Embryonic facial prominence (tissue), 1 donor: ENCODE data around the gene PLCB1.
A peak's percentile ranks its signal among the peaks of the same experiment; 100 is the strongest.

ENCODE experiments used
- DNase-seq: peaks from one replicate; pipeline ENCODE4 v3.0.0-alpha.2; 2016; ENCODE audit errors: extremely low spot score

The PLCB1 gene

DNA sequence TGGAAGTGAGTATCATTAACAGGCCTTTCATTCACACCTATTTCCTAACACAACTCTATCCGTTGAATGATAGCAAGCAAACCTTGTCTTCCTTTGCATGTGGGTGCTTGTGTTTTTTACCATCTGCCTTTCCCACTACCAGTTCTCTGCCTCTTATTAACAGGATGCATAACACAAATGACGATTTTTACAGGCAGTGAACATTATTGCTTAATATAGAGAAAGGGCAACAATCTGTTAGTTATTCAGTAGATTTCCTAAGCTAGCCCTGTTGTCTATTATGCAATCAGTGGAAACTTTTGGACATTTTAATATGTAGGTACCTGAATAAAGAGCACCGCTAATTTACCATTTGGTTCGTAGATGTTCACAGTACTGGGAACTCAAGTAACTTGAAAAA lies 588.0 kb downstream of the PLCB1 start:
- no peak for DNase-seq

GRCh38 chr20:8721098-8721497 lies 589.0 kb downstream of the PLCB1 start:
- DNase-seq, result peak; percentile 42

DNA sequence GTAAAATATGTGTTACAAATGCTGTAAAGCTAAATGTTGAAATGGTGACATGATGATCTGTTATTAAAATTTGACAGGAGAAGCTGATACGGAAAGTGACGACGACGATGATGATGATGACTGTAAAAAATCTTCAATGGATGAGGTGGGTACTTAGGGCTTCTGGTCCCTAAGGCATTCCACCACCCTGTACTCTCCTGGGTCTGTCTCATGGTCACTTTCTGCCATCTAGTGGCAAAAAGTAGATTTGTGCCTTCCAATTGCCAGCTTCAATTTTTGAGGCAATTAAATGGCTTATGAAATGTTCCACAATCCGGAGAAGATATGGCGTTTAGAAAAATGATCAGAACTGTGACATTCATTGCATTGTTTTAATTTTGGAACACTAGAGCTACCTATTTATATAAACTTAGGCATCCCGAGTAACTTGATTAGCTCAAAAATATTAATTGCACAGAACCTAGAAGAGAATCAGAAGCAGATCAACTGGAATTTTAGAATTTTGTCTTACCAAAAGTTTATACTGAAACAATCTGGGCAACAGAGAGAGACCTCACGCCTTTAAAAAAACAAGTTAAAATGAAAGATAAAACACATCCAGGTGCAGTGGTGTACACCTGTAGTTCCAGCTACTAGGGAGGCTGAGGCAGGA lies 590.3 kb downstream of the PLCB1 start:
- peak; percentile 49 for DNase-seq

GRCh38 chr20:8723296-8723695 lies 591.2 kb downstream of the PLCB1 start:
- no peak for DNase-seq

DNA sequence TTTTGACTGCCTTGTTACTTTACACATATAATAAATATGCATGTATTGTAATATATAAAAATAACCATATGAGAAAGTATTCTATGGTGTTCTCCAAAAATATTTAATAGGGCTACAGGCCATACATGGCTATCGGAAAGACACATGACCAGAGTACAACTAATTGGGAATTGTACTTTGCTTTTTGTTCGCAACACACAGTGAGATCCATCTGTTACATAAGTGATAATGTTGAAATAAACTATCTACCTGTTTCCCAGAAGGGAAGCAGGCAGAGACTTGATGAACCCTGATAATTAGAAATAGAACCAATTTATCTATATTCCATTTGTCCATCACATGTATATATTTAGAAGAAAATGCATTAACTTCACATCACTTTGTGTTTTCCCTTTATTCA lies 592.8 kb downstream of the PLCB1 start:
- no peak for DNase-seq

DNA sequence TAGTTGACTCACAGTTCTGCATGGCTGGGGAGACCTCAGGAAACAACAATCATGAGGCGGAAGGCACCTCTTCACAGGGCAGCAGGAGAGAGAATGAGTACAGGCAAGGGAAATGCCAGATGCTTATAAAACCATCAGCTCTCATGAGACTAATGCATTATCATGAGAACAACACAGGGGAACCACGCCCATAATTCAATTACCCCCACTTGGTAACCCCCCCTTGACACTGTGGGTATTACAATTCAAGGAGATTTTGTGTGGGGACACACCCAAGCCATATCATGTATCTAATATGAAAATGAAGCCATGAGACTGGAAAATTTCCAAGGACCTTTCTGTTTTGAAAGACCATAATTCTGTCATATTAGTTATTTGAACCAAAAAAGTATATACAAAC lies 594.4 kb downstream of the PLCB1 start:
- DNase-seq, result no peak

DNA sequence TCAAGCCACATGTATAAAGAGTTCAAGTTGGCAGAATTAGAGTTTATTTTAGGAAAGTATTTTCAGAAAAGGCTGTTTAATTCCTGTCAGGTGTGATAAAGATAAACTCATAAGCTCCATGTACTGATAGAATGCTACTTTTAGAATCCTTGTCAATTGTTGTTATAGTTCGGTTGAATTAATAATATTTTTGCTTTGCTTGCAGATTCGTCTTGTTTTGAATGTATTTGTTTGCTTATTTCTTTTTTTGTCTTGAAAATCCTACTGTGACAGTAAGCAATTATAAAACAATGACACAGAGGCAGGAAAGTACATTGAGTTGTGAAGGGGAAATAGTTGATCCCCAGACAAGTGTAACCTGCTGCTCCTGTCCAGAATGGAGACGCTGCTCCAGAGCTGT lies 602.9 kb downstream of the PLCB1 start:
- no peak for DNase-seq

- no peak for DNase-seq
Observed at GRCh38 chr20:8735674-8736073, 603.6 kb downstream of the PLCB1 start.

DNA sequence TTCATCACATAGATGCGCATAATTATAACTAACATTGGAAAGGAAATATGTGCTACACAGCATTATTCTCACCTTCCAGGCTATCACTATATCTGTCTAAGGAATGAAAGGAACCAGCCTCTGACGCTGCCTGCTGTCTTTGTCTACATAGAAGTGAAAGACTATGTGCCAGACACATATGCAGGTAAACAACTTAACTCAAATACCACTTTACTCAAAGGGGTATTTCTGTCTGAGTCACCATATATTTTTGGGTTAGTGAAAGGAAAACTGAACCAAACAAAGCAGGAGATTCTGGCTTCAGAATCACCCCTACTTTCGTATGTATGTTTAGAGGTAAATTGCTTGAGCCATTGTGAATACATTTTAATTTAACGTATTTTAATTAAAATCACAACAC lies 608.2 kb downstream of the PLCB1 start:
- no peak for DNase-seq

DNA sequence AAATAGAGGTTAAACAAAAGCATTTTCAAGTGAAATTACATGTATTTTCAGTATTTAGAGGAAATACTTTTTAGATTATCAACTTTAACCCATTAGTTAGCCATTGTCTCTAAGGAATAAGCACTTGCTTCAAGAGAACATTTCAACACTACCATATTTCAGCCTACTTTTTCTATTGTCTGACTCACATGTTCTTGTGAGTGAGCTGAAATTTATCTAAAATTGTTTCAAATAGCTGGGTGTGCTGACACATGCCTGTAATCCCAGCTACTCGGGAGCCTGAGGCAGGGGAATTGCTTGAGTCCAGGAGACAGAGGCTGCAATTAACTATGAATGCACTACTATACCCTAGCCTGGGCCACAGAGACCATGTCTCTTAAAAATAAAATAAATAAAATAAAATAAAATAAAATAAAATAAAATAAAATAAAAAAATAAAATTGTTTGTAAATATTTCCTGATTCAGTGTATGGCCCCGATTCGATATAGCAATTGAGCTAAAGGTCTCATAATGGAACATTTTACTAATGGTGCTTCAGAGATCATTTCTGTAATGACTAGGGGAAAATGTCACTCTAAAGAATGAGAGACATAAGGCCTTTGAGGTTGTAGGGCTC lies 612.3 kb downstream of the PLCB1 start:
- DNase-seq, result no peak

GRCh38 chr20:8749101-8749500 lies 617.0 kb downstream of the PLCB1 start:
- no peak for DNase-seq

DNA sequence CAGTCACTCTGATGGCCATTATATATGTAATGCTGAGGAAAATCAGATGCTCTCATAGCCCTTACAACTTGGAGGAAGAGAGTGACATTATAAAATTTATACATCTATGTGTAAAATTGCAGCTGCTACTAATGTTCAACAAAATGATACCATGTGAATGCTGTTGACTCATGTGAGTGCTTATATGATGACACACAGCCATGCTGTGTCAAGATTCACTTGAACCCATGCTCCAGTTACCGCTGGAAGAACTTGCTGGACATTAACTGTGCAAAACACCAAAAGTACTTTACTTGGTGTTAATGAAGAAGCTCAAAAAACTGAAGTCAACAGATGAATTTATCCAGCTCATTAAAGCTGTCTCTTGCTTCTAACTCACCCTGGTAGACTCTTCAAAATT lies 617.9 kb downstream of the PLCB1 start:
- no peak for DNase-seq

DNA sequence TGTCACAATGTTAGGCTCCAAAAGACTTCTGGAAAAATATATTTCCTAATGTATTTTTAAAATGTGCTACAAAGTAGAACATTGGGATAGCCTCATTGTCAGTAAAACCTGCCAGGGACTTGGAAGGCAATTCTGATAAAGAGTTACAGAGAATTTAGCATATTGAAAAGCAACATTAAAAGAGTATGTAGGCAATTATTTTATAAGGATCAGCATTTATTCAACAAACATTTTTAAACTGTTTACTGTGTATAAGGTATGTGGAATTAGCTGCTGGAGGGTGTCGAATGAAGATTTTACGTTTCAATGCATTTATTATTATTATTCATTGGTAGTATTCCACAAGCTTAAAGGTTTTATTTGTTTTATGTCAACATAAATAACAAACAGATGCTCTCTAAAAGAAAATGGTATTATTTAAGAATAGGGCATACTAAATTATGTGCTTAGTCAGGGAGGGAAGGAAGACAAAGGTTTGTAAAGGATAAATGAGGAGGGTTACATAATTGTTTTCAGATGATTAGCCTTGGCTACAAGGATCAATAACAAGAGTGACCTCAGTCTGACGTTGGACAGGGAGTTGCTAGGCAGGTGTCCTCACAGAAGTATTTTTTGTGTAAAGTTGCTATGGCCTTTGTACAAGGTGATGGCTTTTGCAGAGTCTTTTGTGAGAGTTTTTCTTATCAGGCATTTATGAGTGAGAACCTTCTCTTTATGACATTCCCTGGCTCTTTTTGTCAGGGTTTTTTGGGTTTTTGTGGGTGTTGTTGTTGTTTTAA lies 623.5 kb downstream of the PLCB1 start:
- no peak for DNase-seq

DNA sequence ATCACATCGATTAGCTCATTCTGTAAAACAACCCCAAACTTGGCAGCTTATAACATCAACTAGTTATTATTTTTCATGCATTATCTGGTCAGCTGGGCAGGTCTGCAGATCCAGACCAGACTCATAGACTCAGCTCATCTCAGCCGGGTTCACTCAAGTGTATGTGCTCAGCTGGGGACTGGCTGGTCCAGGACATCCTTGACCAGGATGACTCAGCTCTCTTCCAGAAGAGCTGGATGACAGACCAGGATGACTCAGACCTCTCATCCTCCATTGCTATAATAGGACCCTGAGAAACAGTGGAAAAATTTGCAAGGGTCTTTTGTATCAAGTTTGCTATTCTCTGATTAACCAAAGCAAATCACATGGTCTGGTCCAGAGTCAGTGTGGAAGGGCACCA lies 624.3 kb downstream of the PLCB1 start:
- no peak for DNase-seq

GRCh38 chr20:8757146-8757545 lies 625.1 kb downstream of the PLCB1 start:
- DNase-seq, result no peak

DNA sequence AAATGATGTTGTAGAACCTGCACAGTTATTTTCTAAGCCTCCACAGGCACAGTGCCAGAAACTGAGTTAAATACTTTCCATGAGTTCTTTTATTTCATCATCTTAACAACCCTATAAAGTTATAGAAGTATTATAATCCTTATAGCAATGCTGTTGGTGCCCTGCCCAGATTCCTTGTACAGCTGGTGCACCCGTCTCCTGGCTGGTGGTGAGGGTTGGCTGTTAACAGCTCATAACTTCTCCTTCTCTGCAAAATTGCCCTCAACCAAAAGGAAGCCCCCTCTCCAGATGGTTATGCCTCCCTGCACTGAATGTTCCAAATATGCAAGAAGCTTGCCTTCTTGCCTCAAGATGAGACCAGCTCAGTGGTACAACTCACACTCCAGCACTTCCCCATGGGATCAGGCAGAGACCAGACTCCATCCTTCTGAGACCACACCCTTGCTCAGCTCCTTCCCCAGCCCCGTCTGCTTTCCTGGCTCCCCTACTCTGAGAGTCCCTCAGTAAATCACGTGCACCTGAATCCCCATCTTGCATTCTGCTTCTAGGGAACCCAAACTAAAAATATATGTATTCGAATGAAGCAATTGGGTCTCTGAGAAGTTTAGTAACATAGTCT lies 632.4 kb downstream of the PLCB1 start:
- no peak for DNase-seq

GRCh38 chr20:8766868-8767390 lies 634.9 kb downstream of the PLCB1 start:
- DNase-seq, result no peak

DNA sequence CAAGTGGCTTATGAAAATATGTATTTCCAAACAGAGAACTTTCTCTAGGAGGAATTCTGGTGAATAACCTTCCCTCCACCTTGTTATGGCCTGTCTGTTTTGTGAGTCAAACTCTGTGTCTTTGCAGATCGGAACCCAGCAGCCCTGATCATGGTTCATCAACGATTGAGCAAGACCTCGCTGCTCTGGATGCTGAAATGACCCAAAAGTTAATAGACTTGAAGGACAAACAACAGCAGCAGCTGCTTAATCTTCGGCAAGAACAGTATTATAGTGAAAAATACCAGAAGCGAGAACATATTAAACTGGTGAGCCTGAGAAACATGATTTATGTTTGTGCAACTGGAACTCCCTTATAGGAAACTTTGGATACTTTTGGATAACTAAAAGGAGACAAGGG lies 642.3 kb downstream of the PLCB1 start:
- no peak for DNase-seq

DNA sequence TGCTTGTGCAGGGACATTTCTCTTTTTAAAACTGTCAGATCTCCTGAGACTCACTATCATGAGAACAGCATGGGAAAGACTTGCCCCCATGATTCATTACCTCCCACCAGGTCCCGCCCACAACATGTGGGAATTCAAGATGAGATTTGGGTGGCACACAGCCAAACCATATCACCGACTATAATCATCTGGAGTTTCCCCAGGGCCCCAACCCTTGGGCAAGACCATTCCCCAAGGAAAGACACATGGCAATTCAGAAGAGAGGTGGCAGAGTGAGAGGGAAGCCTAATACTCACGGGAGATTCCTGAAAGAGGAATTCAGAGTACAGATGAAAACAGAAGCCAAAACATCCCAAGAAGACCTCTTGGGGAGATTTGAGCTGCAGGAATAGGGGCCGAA lies 645.8 kb downstream of the PLCB1 start:
- no peak for DNase-seq

DNA sequence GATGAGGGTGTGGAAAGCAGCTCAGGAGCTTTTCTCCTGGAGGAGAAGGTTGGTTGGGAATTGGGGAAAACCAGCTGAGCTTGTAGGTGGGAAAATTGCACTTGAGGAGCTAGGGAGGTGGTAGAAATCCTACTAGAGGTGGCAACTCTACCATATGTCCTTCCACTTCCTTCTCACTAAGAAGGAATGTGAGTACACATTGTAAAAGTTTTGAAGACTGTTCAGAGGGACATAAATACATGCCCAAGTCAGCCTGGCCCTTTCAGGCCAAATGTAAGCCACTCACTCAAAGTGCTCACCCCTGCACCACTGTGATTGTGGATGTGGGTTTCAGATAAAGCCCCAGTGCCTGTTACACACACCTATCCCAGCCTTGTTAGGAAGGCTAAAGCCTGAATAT lies 646.3 kb downstream of the PLCB1 start:
- no peak for DNase-seq

DNA sequence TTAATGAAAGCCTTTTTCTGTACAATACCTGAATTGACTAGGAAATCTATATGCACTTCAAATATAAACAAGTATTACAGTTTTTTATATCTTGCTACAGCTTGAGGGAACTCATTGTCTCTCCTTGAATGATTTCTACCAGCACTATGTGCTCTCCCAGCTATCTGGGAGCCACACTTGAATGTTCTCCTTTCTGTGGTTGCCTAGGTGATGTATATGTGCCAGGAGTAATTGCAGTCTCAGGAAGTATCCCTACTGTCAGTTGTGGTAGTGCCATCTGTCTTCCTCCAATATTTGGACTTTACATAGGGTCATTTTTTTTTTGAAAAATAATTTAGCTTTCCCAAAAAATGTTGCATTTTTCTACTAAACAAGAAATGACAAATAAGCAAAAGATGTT lies 648.8 kb downstream of the PLCB1 start:
- DNase-seq, result no peak

- DNase-seq, result no peak
Observed at GRCh38 chr20:8782804-8783203, 650.7 kb downstream of the PLCB1 start.

GRCh38 chr20:8783734-8784133 lies 651.7 kb downstream of the PLCB1 start:
- DNase-seq, result no peak
